NB4 (cell line): Measurements from ENCODE around the gene BRD4.

Source experiments
- DNase-seq: peaks from one replicate; pipeline ENCODE4 v3.0.0; 2010; ENCODE audit warnings: low read depth
- H3K4me3 ChIP-seq: one replicate; pipeline ENCODE4 v1.5.1; 2011; ENCODE audit warnings: mild to moderate bottlenecking, low read depth, low read length, moderate library complexity
- CTCF ChIP-seq: IDR thresholded peaks from one replicate; pipeline ENCODE4 v1.5.1; 2012; ENCODE audit warnings: low read depth, low read length
- MAX ChIP-seq: IDR thresholded peaks from 2 replicates; pipeline ENCODE4 v1.6.1; 2011; ENCODE audit warnings: low read depth, low read length
- MYC ChIP-seq: IDR thresholded peaks from 2 replicates; pipeline ENCODE4 v1.6.1; 2011; ENCODE audit warnings: low read depth, low read length
- POLR2A ChIP-seq: IDR thresholded peaks from 2 replicates; pipeline ENCODE4 v1.6.1; 2011; ENCODE audit warnings: mild to moderate bottlenecking; ENCODE audit not compliant: insufficient read length; ENCODE audit errors: extremely low read depth

Gene BRD4

GRCh38 chr19:15239337-15239949, 92.9 kb downstream of the BRD4 start:
- no peak for DNase-seq
- H3K4me3 ChIP-seq, result no peak overlapping the region
- TF ChIP-seq POLR2A (no peak), MYC (no peak), CTCF (no peak), MAX (no peak)

- no peak for DNase-seq
- H3K4me3 ChIP-seq, result no peak overlapping the region
- TF ChIP-seq MAX, result no peak
- no peak for TF ChIP-seq POLR2A
- TF ChIP-seq CTCF, result no peak
- no peak for TF ChIP-seq MYC
These were observed 93.6 kb downstream of the BRD4 start for GRCh38 chr19:15238639-15239155.

- H3K4me3 ChIP-seq, result no peak overlapping the region
- no peak for TF ChIP-seq CTCF
- no peak for TF ChIP-seq POLR2A
- TF ChIP-seq MYC, result no peak
- TF ChIP-seq MAX, result no peak
- no peak for DNase-seq
These were observed 94.3 kb downstream of the BRD4 start for GRCh38 chr19:15237759-15238638.

- DNase-seq, result no peak
- TF ChIP-seq CTCF, result no peak
- no peak for TF ChIP-seq POLR2A
- no peak for TF ChIP-seq MAX
- TF ChIP-seq MYC, result no peak
- no peak overlapping the region for H3K4me3 ChIP-seq
These were observed 95.5 kb downstream of the BRD4 start for GRCh38 chr19:15236886-15237285.

GRCh38 chr19:15235781-15236180, 96.6 kb downstream of the BRD4 start:
- H3K4me3 ChIP-seq, result no peak overlapping the region
- TF ChIP-seq MYC (no peak), MAX (no peak), CTCF (no peak), POLR2A (no peak)
- DNase-seq, result no peak
